GM12891 (cell line): ENCODE measurements around the gene DISP1.

Source experiments
- PAX5 ChIP-seq: IDR thresholded peaks from 2 replicates; pipeline ENCODE4 v1.6.1; 2011; ENCODE audit warnings: low read length, moderate library complexity, mild to moderate bottlenecking; ENCODE audit not compliant: insufficient read depth, severe bottlenecking
- POLR2A ChIP-seq: IDR thresholded peaks from 2 replicates; pipeline ENCODE4 v1.6.1; 2011; ENCODE audit warnings: low read depth, low read length, control low read depth
- POLR2AphosphoS5 ChIP-seq: IDR thresholded peaks from 2 replicates; pipeline ENCODE4 v1.6.1; 2011; ENCODE audit warnings: low read depth, low read length, control low read depth
- POU2F2 ChIP-seq: IDR thresholded peaks from 2 replicates; pipeline ENCODE4 v1.6.1; 2011; ENCODE audit warnings: low read depth, mild to moderate bottlenecking, control low read depth, low read length, moderate library complexity
- SPI1 ChIP-seq: IDR thresholded peaks from 2 replicates; pipeline ENCODE4 v1.6.1; 2011; ENCODE audit warnings: low read depth, low read length, control low read depth
- TAF1 ChIP-seq: IDR thresholded peaks from 2 replicates; pipeline ENCODE4 v1.6.1; 2011; ENCODE audit warnings: low read depth, low read length, control low read depth

DNA sequence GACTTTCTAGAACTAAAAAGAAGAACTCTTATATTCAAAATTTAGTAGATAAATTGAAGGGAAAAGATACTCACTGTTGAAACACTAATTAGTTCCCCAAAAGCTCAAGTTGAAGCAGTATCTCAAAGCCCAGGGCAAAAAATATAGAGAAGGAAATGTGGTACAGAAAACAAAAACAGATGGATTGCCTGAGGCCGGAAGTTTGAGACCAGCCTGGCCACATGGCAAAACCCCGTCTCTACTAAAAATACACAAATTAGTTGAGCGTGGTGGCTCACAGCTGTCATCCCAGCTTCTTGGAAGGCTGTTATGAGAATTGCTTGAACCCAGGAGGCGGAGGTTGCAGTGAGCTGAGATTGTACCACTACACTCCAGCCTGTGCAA lies 41.9 kb upstream of the DISP1 start:
- no peak for TF ChIP-seq POLR2A
- TF ChIP-seq POLR2AphosphoS5 = no peak
- no peak for TF ChIP-seq TAF1
- no peak for TF ChIP-seq PAX5
- peak; percentile 21; the same call in 1 of the 2 replicates for TF ChIP-seq POU2F2
- no peak for TF ChIP-seq SPI1
